ENCODE results near the gene CINP.

DNA sequence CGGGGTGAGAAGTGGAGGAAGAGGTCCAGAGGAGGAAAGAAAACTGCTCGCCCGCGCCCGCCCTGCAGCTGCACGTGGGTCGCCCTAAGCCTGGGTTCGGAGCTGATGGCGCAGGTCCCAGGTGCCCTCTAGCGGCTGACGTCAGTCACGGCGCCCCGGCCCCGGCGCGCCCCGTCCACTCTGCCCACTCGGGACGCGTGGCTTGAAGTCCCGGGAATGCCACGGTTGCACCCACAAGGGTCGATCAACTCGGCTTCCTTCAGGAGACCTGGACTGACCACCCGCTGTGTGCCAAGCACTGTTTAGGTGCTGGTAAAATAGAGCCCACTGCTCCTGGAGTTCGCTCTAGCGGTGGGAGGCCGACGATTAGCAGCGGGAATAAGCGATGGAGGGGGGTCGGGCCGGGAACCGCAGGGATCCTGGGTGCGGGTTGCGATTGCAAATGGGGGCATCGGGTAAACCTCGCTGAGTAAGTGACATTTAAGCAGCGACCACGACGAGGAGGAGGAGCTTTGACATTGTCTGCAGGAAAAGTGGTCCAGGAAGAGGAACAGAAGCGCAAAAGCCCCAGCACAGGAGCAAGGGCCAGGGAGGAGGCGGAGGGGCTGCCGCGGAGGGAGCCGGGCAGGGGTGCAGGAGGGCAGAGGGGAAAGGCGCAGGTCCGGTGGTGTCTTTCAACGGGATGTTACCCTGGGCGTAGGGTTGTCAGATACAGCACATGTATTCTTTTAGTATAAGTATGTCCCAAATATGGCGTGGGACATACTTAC lies 48.3 kb downstream of the CINP start:
- TF ChIP-seq, protein P1, sequence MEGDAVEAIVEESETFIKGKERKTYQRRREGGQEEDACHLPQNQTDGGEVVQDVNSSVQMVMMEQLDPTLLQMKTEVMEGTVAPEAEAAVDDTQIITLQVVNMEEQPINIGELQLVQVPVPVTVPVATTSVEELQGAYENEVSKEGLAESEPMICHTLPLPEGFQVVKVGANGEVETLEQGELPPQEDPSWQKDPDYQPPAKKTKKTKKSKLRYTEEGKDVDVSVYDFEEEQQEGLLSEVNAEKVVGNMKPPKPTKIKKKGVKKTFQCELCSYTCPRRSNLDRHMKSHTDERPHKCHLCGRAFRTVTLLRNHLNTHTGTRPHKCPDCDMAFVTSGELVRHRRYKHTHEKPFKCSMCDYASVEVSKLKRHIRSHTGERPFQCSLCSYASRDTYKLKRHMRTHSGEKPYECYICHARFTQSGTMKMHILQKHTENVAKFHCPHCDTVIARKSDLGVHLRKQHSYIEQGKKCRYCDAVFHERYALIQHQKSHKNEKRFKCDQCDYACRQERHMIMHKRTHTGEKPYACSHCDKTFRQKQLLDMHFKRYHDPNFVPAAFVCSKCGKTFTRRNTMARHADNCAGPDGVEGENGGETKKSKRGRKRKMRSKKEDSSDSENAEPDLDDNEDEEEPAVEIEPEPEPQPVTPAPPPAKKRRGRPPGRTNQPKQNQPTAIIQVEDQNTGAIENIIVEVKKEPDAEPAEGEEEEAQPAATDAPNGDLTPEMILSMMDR (IDR thresholded peaks at IDR 0.05) = peak in 2 of 3 donors; percentile 11 to 85
- TF ChIP-seq POLR2A (IDR thresholded peaks at IDR 0.05) = no peak
